22Rv1 (cell line): ENCODE data around the gene SARS2.

ENCODE experiments used
- ZFX ChIP-seq: fragments of 450-650 bp; IDR thresholded peaks from 2 replicates; pipeline ENCODE4 v1.6.1; 2017; ENCODE audit warnings: antibody characterized with exemption, borderline replicate concordance
- TF ChIP-seq, protein P1 (sequence below): fragments of 450-650 bp; IDR thresholded peaks from 2 replicates; pipeline ENCODE4 v1.5.1; 2017; ENCODE audit warnings: mild to moderate bottlenecking

- TF ChIP-seq, protein P1, sequence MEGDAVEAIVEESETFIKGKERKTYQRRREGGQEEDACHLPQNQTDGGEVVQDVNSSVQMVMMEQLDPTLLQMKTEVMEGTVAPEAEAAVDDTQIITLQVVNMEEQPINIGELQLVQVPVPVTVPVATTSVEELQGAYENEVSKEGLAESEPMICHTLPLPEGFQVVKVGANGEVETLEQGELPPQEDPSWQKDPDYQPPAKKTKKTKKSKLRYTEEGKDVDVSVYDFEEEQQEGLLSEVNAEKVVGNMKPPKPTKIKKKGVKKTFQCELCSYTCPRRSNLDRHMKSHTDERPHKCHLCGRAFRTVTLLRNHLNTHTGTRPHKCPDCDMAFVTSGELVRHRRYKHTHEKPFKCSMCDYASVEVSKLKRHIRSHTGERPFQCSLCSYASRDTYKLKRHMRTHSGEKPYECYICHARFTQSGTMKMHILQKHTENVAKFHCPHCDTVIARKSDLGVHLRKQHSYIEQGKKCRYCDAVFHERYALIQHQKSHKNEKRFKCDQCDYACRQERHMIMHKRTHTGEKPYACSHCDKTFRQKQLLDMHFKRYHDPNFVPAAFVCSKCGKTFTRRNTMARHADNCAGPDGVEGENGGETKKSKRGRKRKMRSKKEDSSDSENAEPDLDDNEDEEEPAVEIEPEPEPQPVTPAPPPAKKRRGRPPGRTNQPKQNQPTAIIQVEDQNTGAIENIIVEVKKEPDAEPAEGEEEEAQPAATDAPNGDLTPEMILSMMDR: no peak
- no peak for TF ChIP-seq ZFX
These were observed 47.3 kb downstream of the SARS2 start for GRCh38 chr19:38883286-38883685.
